BJ (cell line): ENCODE results near the gene CHST10. TPM values are rescaled to one million over a fixed set of nuclear protein-coding genes. Genes with fewer than 3 reads are reported as not detected.
"Not testable (repeated sequence)": the region's sequence is repeated elsewhere in the genome, so short reads cannot be mapped to it uniquely, and the experiment has no call there.

Source experiments
- CTCF ChIA-PET: fragments of 350-600 bp; formaldehyde crosslinking; extraction: SDS; loops from one replicate; lab custom pipeline; 2021; ENCODE audit warnings: antibody characterized with exemption, inconsistent platforms; lab: Yijun Ruan, JAX
- POLR2A ChIA-PET: fragments of 300-600 bp; sonication (Branson Sonifier 250); formaldehyde crosslinking; extraction: SDS; loops from one replicate; lab custom pipeline; 2021; ENCODE audit warnings: antibody characterized with exemption; lab: Charles Lee
- DNase-seq: peaks from one replicate; pipeline ENCODE4 v3.0.0-alpha.2; 2011; ENCODE audit warnings: low read depth
- H3K27me3 ChIP-seq: 2 replicates; pipeline ENCODE4 v1.6.0; 2011; ENCODE audit warnings: low read length; ENCODE audit not compliant: control insufficient read depth, insufficient read depth
- H3K36me3 ChIP-seq: 2 replicates; pipeline ENCODE4 v1.5.1; 2011; ENCODE audit warnings: low read length; ENCODE audit not compliant: control insufficient read depth, insufficient read depth
- H3K4me3 ChIP-seq: 2 replicates; pipeline ENCODE4 v1.5.1; 2011; ENCODE audit warnings: low read depth, mild to moderate bottlenecking, control low read depth, low read length
- polyA plus RNA-seq: library from polyadenylated mRNA; depleted of rRNA; stranded (reverse); fragments of >200 nt; gene quantifications from 2 replicates; pipeline ENCODE4 v1.2.3, GENCODE V29; 2011; rRNA removed
- small RNA-seq: library from RNA; depleted of rRNA; stranded (forward); fragments of <200 nt; gene quantifications from one replicate; pipeline ENCODE3, GENCODE V24; 2012; ENCODE audit warnings: low replicate concordance, low read depth; ENCODE audit not compliant: insufficient read length
- TF ChIP-seq, protein P1 (sequence below): IDR thresholded peaks from 2 replicates; pipeline ENCODE4 v1.5.1; 2011; ENCODE audit warnings: low read depth, mild to moderate bottlenecking, control low read depth, inconsistent platforms, low read length, moderate library complexity; ENCODE audit not compliant: insufficient read depth

The CHST10 gene
- polyA plus RNA-seq, 1 experiment: 11.7 TPM

DNA sequence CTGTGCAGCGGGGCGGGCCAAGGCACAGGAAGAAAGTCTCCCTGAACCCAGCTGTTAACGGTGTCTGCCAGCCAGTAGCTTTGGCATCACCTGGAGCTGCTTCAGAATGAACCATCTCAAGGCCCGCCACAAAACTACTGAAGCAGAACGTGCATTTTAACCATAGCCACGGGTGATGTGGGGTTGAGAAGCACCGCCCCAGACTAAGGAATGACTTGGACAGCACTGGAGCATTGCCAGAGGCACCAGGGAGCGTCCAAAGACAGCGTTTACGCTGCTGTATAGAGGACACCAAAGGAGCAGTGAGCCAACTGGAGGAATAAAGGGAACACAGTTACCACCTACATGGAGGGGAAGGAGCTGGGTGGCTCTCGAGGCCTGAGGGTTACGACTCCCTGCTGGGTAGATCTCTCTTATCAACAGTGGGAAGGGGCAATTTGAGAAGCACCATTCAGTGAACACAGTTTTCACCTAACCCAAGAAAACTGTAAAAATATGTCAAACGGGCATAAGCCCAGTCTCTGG, 66.7 kb downstream of the CHST10 start:
- Histone ChIP-seq H3K4me3 (no peak overlapping the region), H3K27me3 (peaks cover 6% of the 10 kb centered on the region; the same call in 1 of the 2 replicates), H3K36me3 (no peaks in the 10 kb centered on the region)
- TF ChIP-seq, protein P1, sequence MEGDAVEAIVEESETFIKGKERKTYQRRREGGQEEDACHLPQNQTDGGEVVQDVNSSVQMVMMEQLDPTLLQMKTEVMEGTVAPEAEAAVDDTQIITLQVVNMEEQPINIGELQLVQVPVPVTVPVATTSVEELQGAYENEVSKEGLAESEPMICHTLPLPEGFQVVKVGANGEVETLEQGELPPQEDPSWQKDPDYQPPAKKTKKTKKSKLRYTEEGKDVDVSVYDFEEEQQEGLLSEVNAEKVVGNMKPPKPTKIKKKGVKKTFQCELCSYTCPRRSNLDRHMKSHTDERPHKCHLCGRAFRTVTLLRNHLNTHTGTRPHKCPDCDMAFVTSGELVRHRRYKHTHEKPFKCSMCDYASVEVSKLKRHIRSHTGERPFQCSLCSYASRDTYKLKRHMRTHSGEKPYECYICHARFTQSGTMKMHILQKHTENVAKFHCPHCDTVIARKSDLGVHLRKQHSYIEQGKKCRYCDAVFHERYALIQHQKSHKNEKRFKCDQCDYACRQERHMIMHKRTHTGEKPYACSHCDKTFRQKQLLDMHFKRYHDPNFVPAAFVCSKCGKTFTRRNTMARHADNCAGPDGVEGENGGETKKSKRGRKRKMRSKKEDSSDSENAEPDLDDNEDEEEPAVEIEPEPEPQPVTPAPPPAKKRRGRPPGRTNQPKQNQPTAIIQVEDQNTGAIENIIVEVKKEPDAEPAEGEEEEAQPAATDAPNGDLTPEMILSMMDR: no peak
- ChIA-PET POLR2A (no interaction called here), CTCF (interaction anchor here (0.6 to 1.2 kb wide), 3 partner anchors 9 to 1691 kb away, joined by 3 to 5 read pairs (median 3); no protein-coding TSS in a partner anchor)
- DNase-seq: no peak

DNA sequence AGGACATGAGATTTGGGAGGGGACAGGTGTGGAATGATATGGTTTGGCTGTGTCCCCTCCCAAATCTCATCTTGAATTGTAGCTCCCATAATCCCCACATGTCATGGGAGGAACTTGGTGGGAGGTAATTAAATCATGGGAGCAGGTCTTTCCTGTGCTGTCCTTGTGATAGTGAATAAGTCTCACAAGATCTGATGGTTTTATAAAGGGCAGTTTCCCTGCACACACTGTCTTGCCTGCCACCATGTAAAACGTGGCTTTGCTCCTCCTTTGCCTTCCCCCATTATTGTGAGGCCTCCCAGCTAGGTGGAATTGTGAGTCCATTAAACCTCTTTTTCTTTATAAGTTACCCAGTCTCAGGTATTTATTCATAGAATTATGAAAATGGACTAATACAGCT, 72.3 kb downstream of the CHST10 start:
- DNase-seq, POLR2A ChIA-PET, H3K36me3 ChIP-seq, H3K27me3 ChIP-seq, H3K4me3 ChIP-seq: not testable (repeated sequence)
- CTCF ChIA-PET: interaction anchor here (0.6 to 1.0 kb wide), 2 partner anchors 8 to 1960 kb away, joined by 3 read pairs; no protein-coding TSS in a partner anchor

DNA sequence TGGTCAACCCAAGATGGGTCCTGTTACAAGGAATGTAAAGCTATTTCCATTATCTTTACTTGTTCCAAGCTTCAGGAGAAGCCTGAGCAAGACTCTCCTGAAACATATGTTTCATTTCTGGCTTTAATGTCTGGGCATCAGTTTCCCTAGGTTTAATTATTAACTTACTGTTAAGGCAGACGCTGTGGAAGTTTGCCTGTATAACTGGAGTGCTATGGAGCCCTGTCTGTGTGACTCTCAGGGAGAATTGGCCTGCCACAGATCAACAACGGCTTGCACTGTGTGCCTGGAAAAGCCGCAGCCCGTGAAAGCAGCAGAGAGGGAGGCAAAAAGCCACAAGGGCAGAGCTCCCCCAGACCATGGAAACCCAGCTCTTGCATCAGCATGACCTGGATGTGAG, 73.0 kb downstream of the CHST10 start:
- H3K4me3 ChIP-seq: no peak overlapping the region
- no peak for DNase-seq
- peaks cover 11% of the 10 kb centered on the region for H3K27me3 ChIP-seq
- TF ChIP-seq, protein P1: no peak
- ChIA-PET POLR2A (no interaction called here), CTCF (interaction anchor here (0.9 kb wide), 1 partner anchor 9 kb away, joined by 3 read pairs; no protein-coding TSS in a partner anchor)
- H3K36me3 ChIP-seq: no peaks in the 10 kb centered on the region

GRCh38 chr2:100342466-100342865, 75.0 kb downstream of the CHST10 start:
- DNase-seq, H3K27me3 ChIP-seq, H3K4me3 ChIP-seq, POLR2A ChIA-PET, H3K36me3 ChIP-seq: not testable (repeated sequence)
- CTCF ChIA-PET: interaction anchor here (1.6 kb wide), 1 partner anchor 39 kb away, joined by 3 read pairs; no protein-coding TSS in a partner anchor

Small RNA genes within 50 kb of the gene (small RNA-seq; reads per million reads assigned to genes)
- not detected for gene AC012493.2
- gene AC012493.3: not detected

Other genes starting within 250 kb of the CHST10 start
- 0.02 and 0.04 TPM in 2 replicates for gene LONRF2, start 95.2 kb downstream of the CHST10 start, polyA plus RNA-seq
- not detected in 2 replicates for gene NMS, start 52.8 kb upstream of the CHST10 start, polyA plus RNA-seq
- 10.9 and 20.9 TPM in 2 replicates for gene PDCL3, start 145.3 kb upstream of the CHST10 start, polyA plus RNA-seq